Fibroblast of lung (primary cell): ENCODE results near the gene CERS6. TPM values are rescaled to one million over a fixed set of nuclear protein-coding genes. Genes with fewer than 3 reads are reported as not detected.
A peak's percentile ranks its signal among the peaks of the same experiment; 100 is the strongest.

Experiments used
- DNase-seq, 2 donors: peaks; one replicate each; pipeline versions ENCODE4 v3.0.0 to v3.0.0-alpha.2; 2010; ENCODE audit warnings: low read depth in 2 of 2
- H2AFZ ChIP-seq: 2 replicates; pipeline ENCODE4 v1.5.1; 2012; ENCODE audit warnings: low read length, control low read depth, inconsistent platforms
- H3K27ac ChIP-seq: 2 replicates; pipeline ENCODE4 v1.5.1; 2011; ENCODE audit warnings: low read length, control low read depth; ENCODE audit not compliant: insufficient read depth
- H3K27me3 ChIP-seq: 2 replicates; pipeline ENCODE4 v1.5.1; 2011; ENCODE audit warnings: mild to moderate bottlenecking, low read length; ENCODE audit not compliant: control insufficient read depth, insufficient read depth
- H3K36me3 ChIP-seq: 2 replicates; pipeline ENCODE4 v1.5.1; 2011; ENCODE audit warnings: low read length; ENCODE audit not compliant: control insufficient read depth, insufficient read depth
- H3K4me1 ChIP-seq: 2 replicates; pipeline ENCODE4 v1.5.1; 2011; ENCODE audit warnings: low read length; ENCODE audit not compliant: control insufficient read depth, insufficient read depth; ENCODE audit errors: extremely low read depth
- H3K4me2 ChIP-seq: 2 replicates; pipeline ENCODE4 v1.5.1; 2011; ENCODE audit warnings: low read length, control low read depth; ENCODE audit not compliant: insufficient read depth; ENCODE audit errors: extremely low read depth
- H3K4me3 ChIP-seq, 4 experiments: fragments of 200-600 bp in 1 of 4; sonication (generic) in 1 of 4; replicated peaks in 1 of 4; 2 replicates each; pipeline ENCODE4 v1.5.1; 2011 to 2016; ENCODE audit warnings: low read length in 4 of 4, low read depth in 3 of 4, mild to moderate bottlenecking in 3 of 4, control low read depth in 2 of 4, inconsistent platforms in 1 of 4, mixed read lengths in 1 of 4; ENCODE audit not compliant: insufficient read depth in 1 of 4; ENCODE audit errors: control extremely low read depth in 1 of 4
- H3K79me2 ChIP-seq: 2 replicates; pipeline ENCODE4 v1.5.1; 2012; ENCODE audit warnings: mild to moderate bottlenecking, low read length, inconsistent platforms; ENCODE audit not compliant: control insufficient read depth, insufficient read depth
- H3K9ac ChIP-seq: 2 replicates; pipeline ENCODE4 v1.5.1; 2011; ENCODE audit warnings: mild to moderate bottlenecking, low read length, control low read depth; ENCODE audit not compliant: insufficient read depth
- H3K9me3 ChIP-seq: 2 replicates; pipeline ENCODE4 v1.5.1; 2012; ENCODE audit warnings: low read depth, low read length; ENCODE audit not compliant: control insufficient read depth, insufficient read depth
- H4K20me1 ChIP-seq: 2 replicates; pipeline ENCODE4 v1.5.1; 2011; ENCODE audit warnings: low read length; ENCODE audit not compliant: control insufficient read depth, insufficient read depth; ENCODE audit errors: extremely low read depth
- EZH2 ChIP-seq: IDR thresholded peaks from 2 replicates; pipeline ENCODE4 v1.5.1; 2012; ENCODE audit warnings: low read length, control low read depth, mild to moderate bottlenecking; ENCODE audit errors: missing control alignments
- polyA plus RNA-seq, 2 donors: library from polyadenylated mRNA; depleted of rRNA in 1 of 2; stranded (reverse) in 1 of 2; unstranded in 1 of 2; fragments of >200 nt; gene quantifications; 2 replicates each; pipeline ENCODE4 v1.2.1, GENCODE V29; 2011 to 2012; ENCODE audit warnings: missing spikeins in 1 of 2
- total RNA-seq: library from RNA; depleted of rRNA; stranded (reverse); fragments of >200 nt; gene quantifications from 2 replicates; pipeline ENCODE4 v1.2.1, GENCODE V29; 2014
- TF ChIP-seq, protein P1 (sequence below), 2 donors: IDR thresholded peaks in 1 of 2; conservative IDR thresholded peaks in 1 of 2; 1 replicate in 1 of 2; 2 replicates in 1 of 2; pipeline ENCODE4 v1.5.1; 2011 to 2012; ENCODE audit warnings: low read length in 2 of 2, control low read depth in 1 of 2, inconsistent platforms in 1 of 2, low read depth in 1 of 2, mild to moderate bottlenecking in 1 of 2

The CERS6 gene
- total and polyA plus RNA-seq, 2 donors (not counting 1 experiment from before 2014, with no cell fraction given) = 7.2 to 16.5 TPM

- H3K79me2 ChIP-seq = no peaks in the 10 kb centered on the region
- H3K27me3 ChIP-seq = no peaks in the 10 kb centered on the region
- H2AFZ ChIP-seq = no peak overlapping the region
- TF ChIP-seq, protein P1, sequence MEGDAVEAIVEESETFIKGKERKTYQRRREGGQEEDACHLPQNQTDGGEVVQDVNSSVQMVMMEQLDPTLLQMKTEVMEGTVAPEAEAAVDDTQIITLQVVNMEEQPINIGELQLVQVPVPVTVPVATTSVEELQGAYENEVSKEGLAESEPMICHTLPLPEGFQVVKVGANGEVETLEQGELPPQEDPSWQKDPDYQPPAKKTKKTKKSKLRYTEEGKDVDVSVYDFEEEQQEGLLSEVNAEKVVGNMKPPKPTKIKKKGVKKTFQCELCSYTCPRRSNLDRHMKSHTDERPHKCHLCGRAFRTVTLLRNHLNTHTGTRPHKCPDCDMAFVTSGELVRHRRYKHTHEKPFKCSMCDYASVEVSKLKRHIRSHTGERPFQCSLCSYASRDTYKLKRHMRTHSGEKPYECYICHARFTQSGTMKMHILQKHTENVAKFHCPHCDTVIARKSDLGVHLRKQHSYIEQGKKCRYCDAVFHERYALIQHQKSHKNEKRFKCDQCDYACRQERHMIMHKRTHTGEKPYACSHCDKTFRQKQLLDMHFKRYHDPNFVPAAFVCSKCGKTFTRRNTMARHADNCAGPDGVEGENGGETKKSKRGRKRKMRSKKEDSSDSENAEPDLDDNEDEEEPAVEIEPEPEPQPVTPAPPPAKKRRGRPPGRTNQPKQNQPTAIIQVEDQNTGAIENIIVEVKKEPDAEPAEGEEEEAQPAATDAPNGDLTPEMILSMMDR (conservative IDR thresholded peaks at IDR 0.05 in 1 of 2, IDR thresholded peaks at IDR 0.05 in 1 of 2; ENCODE audit: low read depth in 1 of 2, low read length in 2 of 2) = no peak
- no peak for TF ChIP-seq EZH2
- no peaks in the 10 kb centered on the region for H3K9me3 ChIP-seq
- no peak overlapping the region for H3K4me3 ChIP-seq
- H3K27ac ChIP-seq = no peak overlapping the region
- no peak overlapping the region for H3K9ac ChIP-seq
- no peak for DNase-seq
- no peaks in the 10 kb centered on the region for H3K36me3 ChIP-seq
- no peaks in the 10 kb centered on the region for H3K4me1 ChIP-seq
- H4K20me1 ChIP-seq = no peaks in the 10 kb centered on the region
- no peak overlapping the region for H3K4me2 ChIP-seq
Observed at GRCh38 chr2:168708080-168708479, 252.0 kb downstream of the CERS6 start.

GRCh38 chr2:168710754-168711467 lies 254.8 kb downstream of the CERS6 start:
- H3K27me3 ChIP-seq = no peaks in the 10 kb centered on the region
- no peak for DNase-seq
- H3K4me2 ChIP-seq = no peak overlapping the region
- no peaks in the 10 kb centered on the region for H3K79me2 ChIP-seq
- no peaks in the 10 kb centered on the region for H3K9me3 ChIP-seq
- no peaks in the 10 kb centered on the region for H4K20me1 ChIP-seq
- no peaks in the 10 kb centered on the region for H3K4me1 ChIP-seq
- no peak overlapping the region for H2AFZ ChIP-seq
- TF ChIP-seq, protein P1 (conservative IDR thresholded peaks at IDR 0.05 in 1 of 2, IDR thresholded peaks at IDR 0.05 in 1 of 2; ENCODE audit: low read depth in 1 of 2, low read length in 2 of 2) = no peak
- TF ChIP-seq EZH2 = no peak
- H3K36me3 ChIP-seq = no peaks in the 10 kb centered on the region
- no peak overlapping the region for H3K9ac ChIP-seq
- no peak overlapping the region for H3K27ac ChIP-seq
- no peak overlapping the region for H3K4me3 ChIP-seq

- no peaks in the 10 kb centered on the region for H3K9me3 ChIP-seq
- no peak overlapping the region for H3K9ac ChIP-seq
- no peak overlapping the region for H3K27ac ChIP-seq
- DNase-seq = no peak
- no peaks in the 10 kb centered on the region for H3K36me3 ChIP-seq
- H3K79me2 ChIP-seq = no peaks in the 10 kb centered on the region
- no peaks in the 10 kb centered on the region for H4K20me1 ChIP-seq
- no peak overlapping the region for H2AFZ ChIP-seq
- H3K4me3 ChIP-seq = no peak overlapping the region
- no peaks in the 10 kb centered on the region for H3K27me3 ChIP-seq
- H3K4me2 ChIP-seq = no peak overlapping the region
- TF ChIP-seq, protein P1 (conservative IDR thresholded peaks at IDR 0.05 in 1 of 2, IDR thresholded peaks at IDR 0.05 in 1 of 2; ENCODE audit: low read depth in 1 of 2, low read length in 2 of 2) = peak in 1 of 2 donors; percentile 20
- no peak for TF ChIP-seq EZH2
- no peaks in the 10 kb centered on the region for H3K4me1 ChIP-seq
Observed at GRCh38 chr2:168712053-168712452, 256.0 kb downstream of the CERS6 start.
